ACC112 (cell line): Measurements from ENCODE around the gene ZNF318.
"Not testable (repeated sequence)": the region's sequence is repeated elsewhere in the genome, so short reads cannot be mapped to it uniquely, and the experiment has no call there.

ENCODE experiments used
- H2AFZ ChIP-seq: fragments of 200-600 bp; sonication (generic); one replicate; pipeline ENCODE4 v1.6.0; 2017; ENCODE audit warnings: antibody characterized with exemption, low read length; ENCODE audit not compliant: unreplicated experiment
- H3K27ac ChIP-seq: fragments of 200-600 bp; sonication (generic); 2 replicates; pipeline ENCODE4 v1.5.1; 2014; ENCODE audit warnings: low read depth, mild to moderate bottlenecking, antibody characterized with exemption, low read length, moderate library complexity
- H3K27me3 ChIP-seq: fragments of 200-600 bp; sonication (generic); 2 replicates; pipeline ENCODE4 v1.6.1; 2014; ENCODE audit warnings: mild to moderate bottlenecking, antibody characterized with exemption, low read length, moderate library complexity, mixed read lengths; ENCODE audit not compliant: insufficient read depth
- H3K36me3 ChIP-seq: fragments of 200-600 bp; sonication (generic); 2 replicates; pipeline ENCODE4 v1.6.1; 2016; ENCODE audit warnings: mild to moderate bottlenecking, antibody characterized with exemption, low read length, moderate library complexity, mixed read lengths; ENCODE audit not compliant: insufficient read depth
- H3K4me1 ChIP-seq: fragments of 200-600 bp; sonication (generic); one replicate; pipeline ENCODE4 v1.6.1; 2016; ENCODE audit warnings: low read length, mixed read lengths; ENCODE audit not compliant: insufficient read depth, unreplicated experiment, control insufficient read depth
- H3K4me3 ChIP-seq: fragments of 200-600 bp; sonication (generic); 2 replicates; pipeline ENCODE4 v1.5.1; 2014; ENCODE audit warnings: mild to moderate bottlenecking, low read depth, low read length
- H3K79me2 ChIP-seq: fragments of 200-600 bp; sonication (generic); one replicate; pipeline ENCODE4 v1.6.0; 2016; ENCODE audit warnings: low read length; ENCODE audit not compliant: control insufficient read depth, unreplicated experiment, insufficient read depth

Gene ZNF318

GRCh38 chr6:43367245-43367984 is 2.0 kb downstream of the ZNF318 start:
- Histone ChIP-seq H3K27ac (no peak overlapping the region), H3K36me3 (no peaks in the 10 kb centered on the region), H3K4me1 (peaks cover 8% of the 10 kb centered on the region), H2AFZ (no peak overlapping the region), H3K27me3 (no peaks in the 10 kb centered on the region), H3K79me2 (no peaks in the 10 kb centered on the region), H3K4me3 (no peak overlapping the region)

DNA sequence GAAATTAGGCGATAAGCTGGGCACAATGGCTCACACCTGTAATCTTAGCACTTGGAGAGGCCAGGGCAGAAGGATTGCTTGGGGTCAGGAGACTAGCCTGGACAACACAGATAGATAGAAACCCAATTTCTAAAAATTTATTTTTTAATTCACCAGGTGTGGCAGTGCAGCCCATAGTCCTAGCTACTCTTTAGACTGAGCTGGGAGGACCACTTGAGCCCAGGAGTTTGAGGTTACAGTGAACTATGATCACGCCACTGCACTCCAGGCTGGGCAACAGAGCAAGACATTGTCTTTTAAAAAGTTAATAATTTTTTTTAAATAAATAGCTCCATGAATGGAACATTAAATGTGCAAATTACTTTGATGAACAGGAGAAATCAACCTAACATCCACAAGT is 8.2 kb downstream of the ZNF318 start:
- no peaks in the 10 kb centered on the region for H3K79me2 ChIP-seq
- H3K27me3 ChIP-seq = no peaks in the 10 kb centered on the region
- H3K4me3 ChIP-seq = no peak overlapping the region
- peaks cover 8% of the 10 kb centered on the region for H3K36me3 ChIP-seq
- no peak overlapping the region for H3K27ac ChIP-seq
- peaks cover 3% of the 10 kb centered on the region for H3K4me1 ChIP-seq
- no peak overlapping the region for H2AFZ ChIP-seq

GRCh38 chr6:43359831-43360230 is 9.6 kb downstream of the ZNF318 start:
- Histone ChIP-seq H3K79me2 (no peaks in the 10 kb centered on the region), H3K4me1 (peaks cover 7% of the 10 kb centered on the region), H3K27me3 (no peaks in the 10 kb centered on the region), H3K4me3 (no peak overlapping the region), H2AFZ (no peak overlapping the region), H3K36me3 (peaks cover 8% of the 10 kb centered on the region), H3K27ac (no peak overlapping the region)

GRCh38 chr6:43359381-43359780 is 10.1 kb downstream of the ZNF318 start:
- peaks cover 8% of the 10 kb centered on the region for H3K36me3 ChIP-seq
- H3K4me1 ChIP-seq = peaks cover 7% of the 10 kb centered on the region
- H3K4me3 ChIP-seq = no peak overlapping the region
- no peak overlapping the region for H3K27ac ChIP-seq
- H3K79me2 ChIP-seq = no peaks in the 10 kb centered on the region
- H3K27me3 ChIP-seq = no peaks in the 10 kb centered on the region
- no peak overlapping the region for H2AFZ ChIP-seq

DNA sequence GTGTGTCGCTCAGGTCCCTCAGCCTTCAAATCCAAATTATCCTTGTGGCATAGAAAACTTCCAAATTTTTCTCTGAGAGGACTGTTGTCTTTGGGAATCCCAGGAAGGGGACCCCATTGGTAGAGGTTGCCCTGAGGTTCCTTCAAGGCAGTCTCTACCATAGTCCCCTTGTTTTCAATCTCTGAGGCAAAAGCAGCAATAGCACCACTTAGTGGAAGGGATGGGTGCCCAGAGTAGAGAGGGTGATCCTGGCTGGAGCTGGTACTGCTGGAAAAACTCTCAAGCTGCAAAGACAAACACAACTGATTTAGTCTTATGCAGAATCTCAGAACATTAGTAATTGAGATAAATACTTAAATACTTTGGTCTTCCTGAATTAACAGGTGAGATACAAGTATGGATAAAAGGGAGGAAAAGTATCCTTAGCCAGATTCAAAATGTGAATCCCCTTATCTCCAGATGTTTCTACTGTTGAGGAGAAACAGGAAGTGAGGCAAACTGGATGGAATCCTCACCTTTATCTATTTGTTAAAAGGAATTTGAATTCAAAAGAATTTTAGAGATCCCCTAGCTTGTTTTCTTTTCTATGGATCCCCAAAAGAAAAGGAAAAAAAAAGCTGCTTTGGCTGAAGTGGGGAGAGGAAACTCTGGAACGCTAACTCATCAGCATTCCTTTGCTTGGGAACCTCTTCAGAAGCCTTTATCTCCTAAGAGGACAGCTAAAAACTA is 13.4 kb downstream of the ZNF318 start:
- peaks cover 8% of the 10 kb centered on the region for H3K36me3 ChIP-seq
- H3K4me1 ChIP-seq = peaks cover 7% of the 10 kb centered on the region
- H3K79me2 ChIP-seq = no peaks in the 10 kb centered on the region
- H3K27me3 ChIP-seq = no peaks in the 10 kb centered on the region
- H3K27ac ChIP-seq = no peak overlapping the region
- H2AFZ ChIP-seq = no peak overlapping the region
- H3K4me3 ChIP-seq = no peak overlapping the region

DNA sequence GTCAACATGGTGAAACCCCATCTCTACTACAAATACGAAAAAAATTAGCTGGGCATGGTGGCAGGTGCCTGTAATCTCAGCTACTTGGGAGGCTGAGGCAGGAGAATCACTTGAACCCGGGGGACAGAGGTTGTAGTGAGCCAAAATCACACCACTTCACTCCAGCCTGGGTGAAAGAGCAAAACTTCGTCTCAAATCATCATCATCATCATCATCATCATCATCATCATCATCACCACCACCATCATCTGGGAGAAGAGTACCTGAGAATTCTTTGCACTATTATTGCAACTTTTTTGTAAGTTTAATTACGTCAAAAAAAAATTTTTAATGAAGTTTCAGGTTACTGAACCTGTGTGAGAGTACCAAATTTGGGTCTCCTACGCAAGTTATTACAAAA is 17.5 kb downstream of the ZNF318 start:
- not testable (repeated sequence) for H3K79me2 ChIP-seq, H2AFZ ChIP-seq, H3K4me1 ChIP-seq, H3K4me3 ChIP-seq, H3K36me3 ChIP-seq, H3K27me3 ChIP-seq, H3K27ac ChIP-seq

DNA sequence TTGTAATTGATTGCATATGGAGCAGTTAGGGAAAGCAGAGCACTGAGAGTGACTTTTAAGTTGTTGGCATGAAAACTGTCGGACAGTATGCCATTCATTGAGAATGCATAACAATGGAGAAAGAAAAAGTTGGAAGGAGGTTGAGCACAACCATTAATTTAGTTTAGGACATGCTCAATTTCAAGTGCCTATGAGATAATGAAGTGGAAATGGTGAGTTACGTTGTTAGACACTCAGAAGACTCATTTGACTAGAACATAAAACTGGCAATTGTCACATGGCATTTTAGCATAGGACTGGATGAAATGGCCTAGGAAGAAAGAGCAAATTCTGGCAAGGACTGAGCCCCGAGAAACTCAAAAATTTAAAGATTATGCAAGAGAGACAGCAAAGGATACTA is 22.0 kb downstream of the ZNF318 start:
- H3K4me1 ChIP-seq = no peaks in the 10 kb centered on the region
- peaks cover 14% of the 10 kb centered on the region; the same call in 1 of the 2 replicates for H3K36me3 ChIP-seq
- H3K27me3 ChIP-seq = no peaks in the 10 kb centered on the region
- H2AFZ ChIP-seq = no peak overlapping the region
- H3K79me2 ChIP-seq = no peaks in the 10 kb centered on the region
- no peak overlapping the region for H3K27ac ChIP-seq
- no peak overlapping the region for H3K4me3 ChIP-seq

DNA sequence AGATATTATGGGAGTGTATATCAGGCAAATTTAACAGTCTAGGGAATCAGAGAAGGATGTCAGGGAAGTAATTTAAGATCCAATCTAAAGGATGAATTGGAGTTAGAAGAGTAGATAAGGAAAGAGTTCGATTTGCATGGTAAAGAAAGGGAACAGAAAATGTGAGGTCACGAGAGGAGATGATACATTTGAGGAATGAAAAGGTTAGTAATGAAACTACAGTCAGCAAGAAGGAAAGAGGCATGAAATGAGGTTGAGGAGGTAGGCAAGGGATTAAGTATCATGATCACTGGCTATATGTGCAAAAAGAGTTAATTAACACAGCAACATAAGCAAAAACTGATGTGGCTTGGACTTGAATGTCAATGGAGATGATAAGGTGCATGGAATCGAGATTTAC is 22.4 kb downstream of the ZNF318 start:
- Histone ChIP-seq H3K27ac (no peak overlapping the region), H3K79me2 (no peaks in the 10 kb centered on the region), H2AFZ (no peak overlapping the region), H3K36me3 (peaks cover 17% of the 10 kb centered on the region; the same call in 1 of the 2 replicates), H3K27me3 (no peaks in the 10 kb centered on the region), H3K4me1 (no peaks in the 10 kb centered on the region), H3K4me3 (no peak overlapping the region)

GRCh38 chr6:43346243-43346642 is 23.2 kb downstream of the ZNF318 start:
- not testable (repeated sequence) for H2AFZ ChIP-seq, H3K79me2 ChIP-seq, H3K27me3 ChIP-seq, H3K27ac ChIP-seq, H3K4me1 ChIP-seq, H3K4me3 ChIP-seq
- peaks cover 17% of the 10 kb centered on the region; the same call in 1 of the 2 replicates for H3K36me3 ChIP-seq

GRCh38 chr6:43339168-43339567 is 30.3 kb downstream of the ZNF318 start:
- Histone ChIP-seq H3K27ac (no peak overlapping the region), H2AFZ (no peak overlapping the region), H3K4me3 (no peak overlapping the region), H3K4me1 (no peaks in the 10 kb centered on the region), H3K36me3 (peaks cover 18% of the 10 kb centered on the region), H3K27me3 (no peaks in the 10 kb centered on the region), H3K79me2 (no peaks in the 10 kb centered on the region)

DNA sequence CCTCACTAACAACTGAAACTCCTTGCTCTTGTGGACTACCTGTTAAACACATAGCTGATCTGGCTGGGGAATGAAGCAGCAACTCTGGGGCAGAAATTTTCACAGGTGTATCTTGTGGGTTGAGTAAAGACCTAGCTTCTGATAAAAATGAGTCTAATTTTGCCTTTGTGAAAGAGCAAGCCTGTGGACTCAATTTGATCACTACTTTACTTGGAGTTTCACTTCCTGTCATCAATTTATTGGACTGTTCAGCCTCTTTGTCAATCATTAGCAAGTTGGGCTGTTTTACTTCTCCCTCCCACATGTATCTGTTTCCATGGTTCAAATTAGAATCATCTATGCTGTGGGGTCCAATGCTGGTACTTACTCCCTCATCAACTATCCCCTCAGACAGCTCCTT is 31.2 kb downstream of the ZNF318 start:
- Histone ChIP-seq H3K79me2 (no peaks in the 10 kb centered on the region), H3K27ac (no peak overlapping the region), H3K36me3 (peaks cover 18% of the 10 kb centered on the region), H3K4me3 (no peak overlapping the region), H3K4me1 (no peaks in the 10 kb centered on the region), H3K27me3 (no peaks in the 10 kb centered on the region), H2AFZ (no peak overlapping the region)
